Transverse colon (tissue), 4 donors: ENCODE measurements around the gene GTPBP4. TPM values are rescaled to one million over a fixed set of nuclear protein-coding genes. Genes with fewer than 3 reads are reported as not detected.

Experiments
- DNase-seq: peaks from one replicate; pipeline ENCODE4 v3.0.0-alpha.2; 2019
- H3K27ac ChIP-seq, 4 donors: fragments of 200-600 bp; sonication (generic); 2 replicates each; pipeline ENCODE4 v1.5.1; 2016 to 2018; ENCODE audit warnings: inconsistent platforms in 4 of 4
- H3K27me3 ChIP-seq: fragments of 200-600 bp; sonication (generic); 2 replicates; pipeline ENCODE4 v1.5.1; 2017; ENCODE audit warnings: inconsistent platforms
- H3K36me3 ChIP-seq, 4 donors: fragments of 200-600 bp; sonication (generic); 2 replicates each; pipeline ENCODE4 v1.5.1; 2017 to 2019; ENCODE audit warnings: inconsistent platforms in 4 of 4
- H3K4me1 ChIP-seq, 4 donors: fragments of 200-600 bp; sonication (generic); 2 replicates each; pipeline ENCODE4 v1.5.1; 2017 to 2020; ENCODE audit warnings: inconsistent platforms in 4 of 4
- H3K4me3 ChIP-seq, 4 donors: fragments of 200-600 bp; sonication (generic); 1 replicate in 1 of 4; 2 replicates in 3 of 4; pipeline versions ENCODE4 v1.5.1 to v1.6.1; 2017 to 2019; ENCODE audit warnings: inconsistent platforms in 4 of 4
- H3K9me3 ChIP-seq, 2 donors: fragments of 200-600 bp; sonication (generic); 2 replicates each; pipeline ENCODE4 v1.5.1; 2017 to 2019; ENCODE audit warnings: inconsistent platforms in 2 of 2
- CTCF ChIP-seq, 5 experiments: fragments of 200-600 bp in 3 of 5; fragments of 450-650 bp in 2 of 5; sonication (generic) in 3 of 5; IDR thresholded peaks; 1 replicate in 2 of 5; 2 replicates in 3 of 5; pipeline ENCODE4 v1.5.1; 2016 to 2017; ENCODE audit warnings: antibody characterized with exemption in 5 of 5, inconsistent platforms in 3 of 5, mild to moderate bottlenecking in 2 of 5, moderate library complexity in 1 of 5
- EP300 ChIP-seq: sonication (generic); formaldehyde crosslinking; IDR thresholded peaks from one replicate; pipeline ENCODE4 v1.6.1; 2017; ENCODE audit warnings: antibody characterized with exemption, low read depth
- POLR2A ChIP-seq: fragments of 450-650 bp; IDR thresholded peaks from one replicate; pipeline ENCODE4 v1.6.1; 2016; ENCODE audit warnings: antibody characterized with exemption, mild to moderate bottlenecking, moderate library complexity
- POLR2AphosphoS5 ChIP-seq, 3 donors: sonication (generic); formaldehyde crosslinking; IDR thresholded peaks; one replicate each; pipeline ENCODE4 v1.6.1; 2016; ENCODE audit warnings: antibody characterized with exemption in 3 of 3
- WGBS, 2 donors: methylation state at CpG; one replicate each; pipeline ENCODE4 v1.1.5; 2018; ENCODE audit warnings: low coverage in 1 of 2; 5-methylcytosine and 5-hydroxymethylcytosine counted together
- in situ Hi-C, 4 donors: fragments of 200-750 bp; cut with MboI; loops; one replicate each; pipeline versions ENCODE4 v1.15.0 to v1.15.1; 2017; ENCODE audit warnings: low sequenced_read_pairs in 3 of 4, low pct_ligation_motif_present in 1 of 4, low pct_unique_long_range_greater_than_20kb in 1 of 4
- intact Hi-C: fragments of 100-400 bp; cut with DNase I; formaldehyde crosslinking; loops from one replicate; pipeline ENCODE4 v1.15.1; 2023; ENCODE audit warnings: low total_unique reads
- total RNA-seq, 4 donors: library from RNA; depleted of rRNA; stranded (reverse); fragments of >200 nt; gene quantifications; one replicate each; pipeline ENCODE4 v1.1.0, GENCODE V29; 2016

Gene GTPBP4
- total RNA-seq, 4 donors from 2014 or later, result 9.4 to 25.4 (median 17.1) TPM

- no peaks in the 10 kb centered on the region for H3K36me3 ChIP-seq
- no peaks in the 10 kb centered on the region for H3K27me3 ChIP-seq
- intact Hi-C loops, result no loop called here
- H3K27ac ChIP-seq, result peak overlapping the region in 3 of 4 donors; percentile 16 to 46 (median 37)
- H3K9me3 ChIP-seq, result no peaks in the 10 kb centered on the region
- H3K4me1 ChIP-seq, result no peaks in the 10 kb centered on the region
- TF ChIP-seq EP300, result no peak
- TF ChIP-seq POLR2AphosphoS5 (IDR thresholded peaks at IDR 0.05), result no peak
- in situ Hi-C loops, result no loop called here
- DNase-seq, result peak; percentile 53
- WGBS, 2 donors, result 62 to 80% methylated on average over 6 to 13 of the region's 14 CpGs
- H3K4me3 ChIP-seq, result no peak overlapping the region
These were observed 44.0 kb upstream of the GTPBP4 start for GRCh38 chr10:944034-944831.

GRCh38 chr10:945778-946177 is 42.5 kb upstream of the GTPBP4 start:
- in situ Hi-C loops (no loop called here), intact Hi-C loops (no loop called here)
- Histone ChIP-seq H3K27me3 (no peaks in the 10 kb centered on the region), H3K36me3 (no peaks in the 10 kb centered on the region), H3K27ac (no peak overlapping the region), H3K4me1 (no peaks in the 10 kb centered on the region), H3K4me3 (no peak overlapping the region), H3K9me3 (no peaks in the 10 kb centered on the region)
- TF ChIP-seq CTCF (IDR thresholded peaks at IDR 0.05) (no peak), POLR2AphosphoS5 (IDR thresholded peaks at IDR 0.05) (no peak), EP300 (no peak), POLR2A (no peak)
- WGBS, 2 donors, result 88 to 100% methylated on average over 1 to 5 of the region's 6 CpGs
- no peak for DNase-seq

- no peaks in the 10 kb centered on the region for H3K9me3 ChIP-seq
- no peak overlapping the region for H3K27ac ChIP-seq
- H3K36me3 ChIP-seq, result no peaks in the 10 kb centered on the region
- intact Hi-C loops (no loop called here), in situ Hi-C loops (no loop called here)
- no peaks in the 10 kb centered on the region for H3K4me1 ChIP-seq
- no peak overlapping the region for H3K4me3 ChIP-seq
- no peaks in the 10 kb centered on the region for H3K27me3 ChIP-seq
- DNase-seq, result no peak
- TF ChIP-seq POLR2AphosphoS5 (IDR thresholded peaks at IDR 0.05), result no peak
- no peak for TF ChIP-seq POLR2A
- no peak for TF ChIP-seq EP300
- no peak for TF ChIP-seq CTCF (IDR thresholded peaks at IDR 0.05)
- WGBS, 2 donors, result 78 to 83% methylated on average over 2 to 9 of the region's 9 CpGs
These were observed 41.2 kb upstream of the GTPBP4 start for GRCh38 chr10:947051-947450.

GRCh38 chr10:947881-948280 is 40.4 kb upstream of the GTPBP4 start:
- 96% methylated on average over 10 of the region's 10 CpGs; no CpG with 5 or more reads in 1 of the 2 donors for whole genome bisulfite sequencing, 2 donors
- TF ChIP-seq POLR2AphosphoS5 (IDR thresholded peaks at IDR 0.05) (no peak), CTCF (IDR thresholded peaks at IDR 0.05) (no peak), POLR2A (no peak), EP300 (no peak)
- Histone ChIP-seq H3K9me3 (no peaks in the 10 kb centered on the region), H3K27me3 (no peaks in the 10 kb centered on the region), H3K4me3 (no peak overlapping the region), H3K4me1 (no peaks in the 10 kb centered on the region), H3K36me3 (no peaks in the 10 kb centered on the region), H3K27ac (no peak overlapping the region)
- in situ Hi-C loops, result no loop called here
- intact Hi-C loops, result no loop called here
- no peak for DNase-seq
